HUES48 (cell line): Measurements from ENCODE around the gene CRIP1.

Experiments
- H3K27ac ChIP-seq: one replicate; pipeline ENCODE4 v1.7.0; 2013; ENCODE audit warnings: low read depth, low read length, inconsistent platforms
- H3K27me3 ChIP-seq: 2 replicates; pipeline ENCODE4 v1.6.1; 2013; ENCODE audit warnings: mild to moderate bottlenecking, low read length; ENCODE audit not compliant: control insufficient read depth, insufficient read depth
- H3K36me3 ChIP-seq: 2 replicates; pipeline ENCODE4 v1.6.1; 2013; ENCODE audit warnings: low read length; ENCODE audit not compliant: control insufficient read depth, insufficient read depth
- H3K4me1 ChIP-seq: 2 replicates; pipeline ENCODE4 v1.6.1; 2013; ENCODE audit warnings: mild to moderate bottlenecking, low read length; ENCODE audit not compliant: control insufficient read depth, insufficient read depth
- H3K4me3 ChIP-seq: 2 replicates; pipeline ENCODE4 v1.5.1; 2013; ENCODE audit warnings: mild to moderate bottlenecking, low read depth, low read length
- H3K9ac ChIP-seq: 2 replicates; pipeline ENCODE4 v1.6.1; 2013; ENCODE audit warnings: mild to moderate bottlenecking, low read depth, low read length, moderate library complexity
- H3K9me3 ChIP-seq: 2 replicates; pipeline ENCODE4 v1.6.1; 2013; ENCODE audit warnings: low read length; ENCODE audit not compliant: control insufficient read depth, insufficient read depth

Gene CRIP1

DNA sequence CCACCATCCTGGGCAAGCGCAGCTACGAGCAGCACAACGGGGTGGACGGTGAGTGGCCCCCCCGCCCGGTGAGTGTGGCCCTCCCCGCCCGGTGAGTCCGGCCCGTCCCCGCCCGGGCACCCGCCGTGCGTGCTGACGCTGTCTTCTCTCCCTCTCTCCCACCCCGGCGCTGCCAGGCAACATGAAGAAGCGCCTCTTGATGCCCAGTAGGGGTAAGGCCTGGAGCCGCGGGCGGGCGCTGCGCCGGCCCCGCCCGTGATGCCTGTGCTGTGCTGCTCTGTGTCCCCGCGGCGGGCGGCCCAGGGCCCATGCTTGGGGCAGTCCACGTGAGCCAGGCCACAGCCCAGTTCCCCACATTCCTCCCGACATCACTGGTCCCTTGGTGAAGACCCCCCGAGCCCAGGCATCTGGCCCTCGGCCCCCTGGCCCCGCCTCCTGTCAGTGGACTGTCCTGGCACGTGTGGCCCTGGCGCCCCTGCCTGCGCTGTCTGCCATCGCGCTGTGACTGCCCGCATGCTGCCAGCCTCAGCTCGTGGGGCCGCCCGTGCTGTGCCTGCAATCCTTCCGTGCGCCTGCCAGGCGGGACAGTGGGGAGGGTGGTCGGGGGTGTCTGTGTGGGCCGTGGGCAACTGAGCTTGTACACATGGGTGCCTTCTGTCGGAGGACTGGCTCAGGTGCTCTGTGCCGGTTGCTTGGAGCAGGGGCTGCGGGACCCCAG lies 20.0 kb upstream of the CRIP1 start:
- Histone ChIP-seq H3K9ac (no peak overlapping the region), H3K4me3 (no peak overlapping the region), H3K36me3 (peaks cover 75% of the 10 kb centered on the region), H3K4me1 (0 out of 2 replicates have a peak, but pooled peaks cover 6% of the 10 kb centered on the region), H3K27ac (no peak overlapping the region), H3K27me3 (no peaks in the 10 kb centered on the region), H3K9me3 (no peaks in the 10 kb centered on the region)

DNA sequence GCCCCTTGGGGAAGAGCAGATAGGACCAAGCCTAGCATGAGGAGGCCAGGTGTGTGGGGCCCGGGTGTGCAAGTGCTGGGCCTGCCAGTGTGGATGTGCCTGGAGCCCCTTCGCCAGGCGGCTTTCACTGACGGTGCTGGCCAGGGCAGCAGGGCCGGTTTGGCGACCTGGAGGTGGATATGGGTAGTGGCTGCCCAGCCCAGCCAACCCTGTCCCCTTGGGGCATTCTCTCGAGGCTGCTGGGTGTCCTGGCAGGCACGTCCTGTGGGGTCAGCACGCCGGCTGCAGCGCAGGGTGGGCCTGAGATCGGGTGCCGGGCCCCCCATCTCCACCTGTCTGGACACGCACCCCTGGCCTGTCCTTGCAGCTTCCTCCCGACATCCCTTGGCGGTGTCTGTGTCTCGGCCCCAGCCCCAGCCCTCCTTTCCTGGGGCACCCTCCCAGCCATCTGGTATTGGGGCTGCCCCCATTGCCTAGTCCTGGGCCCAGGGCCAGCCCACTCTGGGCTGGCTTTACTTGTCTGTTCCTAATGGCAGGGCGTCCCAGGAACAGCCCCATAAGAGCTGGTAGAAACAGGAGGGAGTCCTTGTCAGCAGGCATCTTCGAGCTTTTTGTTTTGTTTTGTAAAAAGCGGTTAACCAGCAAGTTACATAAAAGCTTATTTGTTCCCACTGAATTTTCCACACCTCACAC lies 19.3 kb upstream of the CRIP1 start:
- Histone ChIP-seq H3K27ac (no peak overlapping the region), H3K9ac (no peak overlapping the region), H3K4me1 (0 out of 2 replicates have a peak, but pooled peaks cover 6% of the 10 kb centered on the region), H3K9me3 (no peaks in the 10 kb centered on the region), H3K4me3 (no peak overlapping the region), H3K27me3 (no peaks in the 10 kb centered on the region), H3K36me3 (peaks cover 72% of the 10 kb centered on the region)

DNA sequence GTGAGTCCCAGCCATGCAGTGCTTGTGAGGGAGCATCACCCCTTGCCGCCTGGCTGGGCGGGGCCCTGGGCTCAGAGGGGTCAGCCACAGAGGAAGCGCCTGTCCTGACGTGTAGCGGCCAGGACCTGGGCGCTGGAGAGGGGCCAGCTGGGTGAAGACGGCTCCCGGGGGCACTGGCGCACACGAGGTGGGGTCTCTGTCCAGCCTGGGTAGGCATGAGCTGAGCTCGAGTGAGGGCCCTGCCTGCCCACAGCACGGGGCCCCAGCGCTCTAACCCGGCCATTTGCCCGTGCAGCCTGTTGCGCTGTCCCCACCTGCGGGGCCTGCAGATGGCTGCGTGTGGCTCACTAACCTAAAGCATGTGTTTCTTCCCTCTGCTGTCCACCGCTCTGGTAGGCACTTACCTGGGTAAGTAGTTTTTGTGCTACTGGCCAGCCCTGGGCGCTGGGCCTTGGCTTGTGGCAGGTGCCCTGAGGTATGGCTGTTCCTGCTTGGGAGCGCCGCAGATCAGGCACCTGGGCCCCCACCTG lies 18.7 kb upstream of the CRIP1 start:
- Histone ChIP-seq H3K36me3 (peaks cover 66% of the 10 kb centered on the region), H3K4me1 (0 out of 2 replicates have a peak, but pooled peaks cover 6% of the 10 kb centered on the region), H3K4me3 (no peak overlapping the region), H3K27me3 (no peaks in the 10 kb centered on the region), H3K27ac (no peak overlapping the region), H3K9me3 (no peaks in the 10 kb centered on the region), H3K9ac (no peak overlapping the region)

DNA sequence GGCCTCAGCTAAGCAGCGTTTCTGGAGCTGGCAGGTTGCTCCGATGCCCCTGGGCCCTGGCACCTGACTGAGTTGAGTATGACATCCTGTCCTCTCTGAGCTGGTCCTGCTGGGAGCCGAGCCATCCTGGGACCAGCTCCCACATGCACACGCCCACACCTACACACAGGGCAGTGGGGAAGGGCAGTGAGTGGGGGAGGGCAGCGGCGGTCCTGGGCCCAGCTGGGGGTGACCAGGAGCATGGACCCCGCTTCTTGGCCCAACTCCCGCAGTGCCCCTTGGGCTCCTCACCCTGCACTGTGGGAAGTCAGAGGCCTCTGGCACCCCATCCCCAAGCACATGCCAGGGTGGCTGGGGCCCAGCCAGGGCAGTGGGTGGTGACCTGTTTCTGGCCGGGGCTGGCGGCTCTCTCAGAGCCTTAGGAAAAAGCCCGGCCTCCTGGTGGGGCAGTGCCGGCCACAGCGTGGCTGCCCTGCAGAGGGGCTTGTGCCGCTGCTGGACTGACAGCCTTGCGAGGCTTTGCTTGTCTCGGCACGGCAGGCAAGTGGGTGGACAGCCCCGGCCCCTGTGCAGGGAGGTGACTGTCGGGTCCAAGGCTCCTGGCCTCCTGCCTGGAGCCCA lies 18.0 kb upstream of the CRIP1 start:
- peaks cover 6% of the 10 kb centered on the region; the same call in 1 of the 2 replicates for H3K4me1 ChIP-seq
- H3K4me3 ChIP-seq: no peak overlapping the region
- no peak overlapping the region for H3K9ac ChIP-seq
- peaks cover 59% of the 10 kb centered on the region for H3K36me3 ChIP-seq
- no peaks in the 10 kb centered on the region for H3K27me3 ChIP-seq
- H3K27ac ChIP-seq: no peak overlapping the region
- H3K9me3 ChIP-seq: no peaks in the 10 kb centered on the region

DNA sequence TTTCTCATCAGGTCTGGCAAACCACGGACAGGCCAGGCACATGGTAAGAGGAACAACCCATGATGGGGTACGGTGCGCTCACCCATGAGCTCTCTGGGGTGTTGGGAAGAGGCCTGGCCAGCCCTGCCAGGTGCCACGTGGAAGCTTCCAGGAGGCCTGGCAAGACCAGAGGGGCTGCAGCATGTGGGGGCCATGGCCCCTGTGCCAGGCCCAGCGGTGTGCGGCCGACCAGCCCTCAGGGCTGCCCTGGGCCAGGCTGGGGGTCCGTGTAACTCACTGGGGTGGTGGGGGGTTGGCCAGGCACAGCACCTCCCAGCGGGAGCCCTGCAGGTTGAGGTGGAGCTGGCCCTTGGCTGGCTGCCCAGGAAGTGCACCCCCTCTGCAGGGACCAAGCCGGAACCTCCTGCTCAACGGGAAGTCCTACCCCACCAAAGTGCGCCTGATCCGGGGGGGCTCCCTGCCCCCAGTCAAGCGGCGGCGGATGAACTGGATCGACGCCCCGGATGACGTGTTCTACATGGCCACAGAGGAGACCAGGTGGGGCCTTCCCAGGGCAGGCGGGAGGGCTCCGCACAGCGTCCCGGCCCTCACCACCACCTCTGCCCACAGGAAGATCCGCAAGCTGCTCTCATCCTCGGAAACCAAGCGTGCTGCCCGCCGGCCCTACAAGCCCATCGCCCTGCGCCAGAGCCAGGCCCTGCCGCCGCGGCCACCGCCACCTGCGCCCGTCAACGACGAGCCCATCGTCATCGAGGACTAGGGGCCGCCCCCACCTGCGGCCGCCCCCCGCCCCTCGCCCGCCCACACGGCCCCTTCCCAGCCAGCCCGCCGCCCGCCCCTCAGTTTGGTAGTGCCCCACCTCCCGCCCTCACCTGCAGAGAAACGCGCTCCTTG lies 17.0 kb upstream of the CRIP1 start:
- H3K4me1 ChIP-seq: peaks cover 6% of the 10 kb centered on the region; the same call in 1 of the 2 replicates
- peaks cover 50% of the 10 kb centered on the region for H3K36me3 ChIP-seq
- H3K4me3 ChIP-seq: no peak overlapping the region
- no peaks in the 10 kb centered on the region for H3K9me3 ChIP-seq
- no peak overlapping the region for H3K9ac ChIP-seq
- no peak overlapping the region for H3K27ac ChIP-seq
- peaks cover under 1% of the 10 kb centered on the region; the same call in 1 of the 2 replicates for H3K27me3 ChIP-seq

DNA sequence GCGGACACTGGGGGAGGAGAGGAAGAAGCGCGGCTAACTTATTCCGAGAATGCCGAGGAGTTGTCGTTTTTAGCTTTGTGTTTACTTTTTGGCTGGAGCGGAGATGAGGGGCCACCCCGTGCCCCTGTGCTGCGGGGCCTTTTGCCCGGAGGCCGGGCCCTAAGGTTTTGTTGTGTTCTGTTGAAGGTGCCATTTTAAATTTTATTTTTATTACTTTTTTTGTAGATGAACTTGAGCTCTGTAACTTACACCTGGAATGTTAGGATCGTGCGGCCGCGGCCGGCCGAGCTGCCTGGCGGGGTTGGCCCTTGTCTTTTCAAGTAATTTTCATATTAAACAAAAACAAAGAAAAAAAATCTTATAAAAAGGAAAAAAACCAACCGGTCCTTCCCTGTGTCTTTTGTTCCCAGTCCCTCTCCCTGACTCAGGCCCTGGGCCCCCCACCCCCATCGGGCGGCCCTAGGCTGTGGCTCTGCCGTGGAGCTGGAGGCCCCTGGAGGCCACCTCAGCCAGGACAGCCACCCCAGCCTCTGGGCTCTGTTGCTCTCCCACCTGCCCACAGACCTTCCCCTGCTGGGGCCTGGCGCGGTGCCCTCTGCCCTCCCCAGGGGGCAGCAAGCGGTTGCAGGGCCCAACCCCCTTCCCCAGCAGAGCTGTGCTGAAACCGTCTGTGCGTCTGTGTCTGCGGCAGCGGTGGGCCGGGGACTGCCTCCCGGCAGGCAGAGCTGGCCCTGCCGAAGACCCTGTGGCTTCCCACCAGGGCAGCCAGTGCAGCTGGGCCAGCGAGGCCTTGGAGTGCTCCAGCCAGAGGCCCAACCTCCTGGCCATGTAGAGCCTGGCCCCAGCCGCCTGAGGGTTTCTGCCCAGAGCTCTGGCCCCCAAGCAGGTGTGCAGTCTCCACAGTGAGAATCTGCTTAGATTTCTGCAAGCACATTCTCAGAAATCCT lies 16.1 kb upstream of the CRIP1 start:
- peaks cover 9% of the 10 kb centered on the region for H3K27me3 ChIP-seq
- H3K9ac ChIP-seq: no peak overlapping the region
- H3K36me3 ChIP-seq: peaks cover 41% of the 10 kb centered on the region
- H3K4me1 ChIP-seq: peaks cover 7% of the 10 kb centered on the region
- H3K9me3 ChIP-seq: no peaks in the 10 kb centered on the region
- no peak overlapping the region for H3K4me3 ChIP-seq
- peak overlapping the region; percentile 28 for H3K27ac ChIP-seq

DNA sequence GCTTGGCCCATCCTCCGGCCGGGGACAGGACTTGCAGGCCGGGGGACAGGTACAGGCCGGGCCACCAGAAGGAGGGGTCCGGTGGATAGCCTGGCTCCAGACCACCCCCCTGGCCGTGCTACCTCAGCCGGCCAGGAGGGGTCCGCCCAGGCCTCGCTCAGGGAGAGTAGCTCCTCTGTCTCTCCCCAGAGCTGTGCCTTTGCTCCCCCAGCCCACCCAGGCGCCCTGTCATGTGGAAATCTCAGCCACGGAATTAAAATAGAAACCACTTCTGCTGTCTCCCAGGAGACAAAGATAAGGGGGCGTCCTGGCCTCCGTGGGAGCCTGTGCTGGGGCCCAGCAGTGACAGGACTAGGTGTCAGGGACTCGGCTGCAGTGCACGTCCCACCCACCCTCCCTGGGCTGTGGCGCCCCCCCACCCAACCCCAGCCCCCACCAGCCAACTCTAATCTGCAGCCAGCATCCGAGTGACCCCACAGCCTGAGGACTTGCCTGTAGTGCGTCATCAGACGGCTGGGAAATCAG lies 15.3 kb upstream of the CRIP1 start:
- Histone ChIP-seq H3K27ac (no peak overlapping the region), H3K9ac (no peak overlapping the region), H3K4me1 (peaks cover 11% of the 10 kb centered on the region)

DNA sequence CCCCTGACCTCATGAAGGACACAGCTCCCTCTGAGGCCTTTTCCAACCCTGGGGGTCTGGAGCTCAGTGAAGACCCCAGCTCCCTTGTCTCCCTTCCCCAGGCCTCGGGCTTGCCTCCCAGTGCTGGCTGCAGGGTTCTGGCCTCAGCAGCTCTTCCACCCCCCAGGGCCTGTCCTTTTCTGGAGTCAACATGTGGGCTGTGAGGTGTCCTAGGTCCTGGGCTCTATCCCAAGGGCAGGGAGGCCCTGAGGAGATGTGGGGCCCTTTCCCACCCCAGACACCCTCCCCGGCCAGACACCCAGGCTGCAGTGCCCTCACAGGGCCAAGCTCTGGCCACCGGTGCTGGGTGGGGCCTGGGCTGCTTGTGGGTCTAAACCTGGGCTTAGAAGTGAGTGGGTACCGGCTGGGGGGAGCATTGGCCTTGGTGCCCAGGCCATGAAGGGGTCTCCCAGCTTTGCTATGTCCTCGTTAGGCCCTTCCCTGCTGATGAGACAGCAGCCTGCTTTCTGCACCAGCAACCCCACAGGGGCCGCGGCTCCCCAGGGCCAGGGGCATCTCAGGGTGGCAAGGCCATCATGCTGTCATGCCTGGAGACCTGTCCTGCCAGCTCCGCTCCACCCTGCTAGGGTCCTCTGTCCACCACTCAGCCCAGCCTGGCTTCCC lies 14.7 kb upstream of the CRIP1 start:
- Histone ChIP-seq H3K27ac (no peak overlapping the region), H3K36me3 (peaks cover 28% of the 10 kb centered on the region), H3K27me3 (peaks cover 23% of the 10 kb centered on the region), H3K4me1 (peaks cover 11% of the 10 kb centered on the region), H3K9me3 (no peaks in the 10 kb centered on the region), H3K9ac (no peak overlapping the region), H3K4me3 (no peak overlapping the region)

More for the DNA sequence above, 15.3 kb upstream of the CRIP1 start:
- Histone ChIP-seq H3K9me3 (no peaks in the 10 kb centered on the region), H3K36me3 (peaks cover 34% of the 10 kb centered on the region), H3K4me3 (no peak overlapping the region), H3K27me3 (peaks cover 17% of the 10 kb centered on the region)

DNA sequence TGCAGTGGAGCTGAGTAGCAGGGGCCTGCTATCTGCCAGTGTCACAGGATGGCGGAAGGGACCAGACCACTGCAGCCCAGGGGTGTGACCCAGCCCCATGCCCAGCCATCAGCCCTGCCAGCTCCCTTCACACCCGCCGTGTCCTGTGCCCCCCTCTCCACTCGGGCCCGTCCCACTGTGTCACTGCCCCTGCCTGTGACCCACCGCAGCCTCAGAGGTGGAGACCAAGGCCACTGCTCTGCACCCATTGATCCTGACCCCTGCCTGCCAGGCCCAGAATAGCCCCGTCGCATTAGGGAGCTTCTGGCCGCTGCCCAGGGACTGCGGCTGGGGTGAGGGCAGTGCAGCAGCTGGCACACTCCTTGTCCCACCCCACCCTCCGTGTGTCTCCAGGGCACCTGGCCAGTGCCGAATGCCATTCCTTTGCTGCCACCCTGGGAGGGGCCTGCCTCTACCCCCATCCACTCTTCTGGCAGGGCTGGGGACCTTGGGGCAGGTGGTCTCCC lies 14.1 kb upstream of the CRIP1 start:
- Histone ChIP-seq H3K36me3 (peaks cover 22% of the 10 kb centered on the region), H3K27ac (no peak overlapping the region), H3K9ac (no peak overlapping the region), H3K4me3 (no peak overlapping the region), H3K9me3 (no peaks in the 10 kb centered on the region), H3K4me1 (peaks cover 11% of the 10 kb centered on the region), H3K27me3 (peaks cover 29% of the 10 kb centered on the region)
